Hepatocyte (in vitro differentiated cells): ENCODE results near the gene PTPRN2. TPM values are rescaled to one million over a fixed set of nuclear protein-coding genes. Genes with fewer than 3 reads are reported as not detected.

Source experiments
- DNase-seq: peaks from one replicate; pipeline ENCODE4 v3.0.0-alpha.2; 2016; ENCODE audit warnings: low spot score
- H2AFZ ChIP-seq: fragments of 200-600 bp; sonication (generic); 2 replicates; pipeline ENCODE4 v1.6.0; 2016; ENCODE audit warnings: antibody characterized with exemption, mild to moderate bottlenecking
- H3K27ac ChIP-seq: fragments of 200-600 bp; sonication (generic); 2 replicates; pipeline ENCODE4 v1.5.1; 2016; ENCODE audit warnings: mild to moderate bottlenecking
- H3K27me3 ChIP-seq: fragments of 200-600 bp; sonication (generic); 2 replicates; pipeline ENCODE4 v1.6.1; 2016
- H3K36me3 ChIP-seq: fragments of 200-600 bp; sonication (generic); replicated peaks from 2 replicates; pipeline ENCODE4 v1.5.1; 2016; ENCODE audit warnings: low read depth; ENCODE audit not compliant: insufficient read depth
- H3K4me1 ChIP-seq: fragments of 200-600 bp; sonication (generic); 2 replicates; pipeline ENCODE4 v1.5.1; 2016; ENCODE audit warnings: mild to moderate bottlenecking, moderate library complexity; ENCODE audit not compliant: insufficient read depth
- H3K4me2 ChIP-seq: fragments of 200-600 bp; sonication (generic); 2 replicates; pipeline ENCODE4 v1.6.0; 2016
- H3K4me3 ChIP-seq: fragments of 200-600 bp; sonication (generic); 2 replicates; pipeline ENCODE4 v1.5.1; 2016; ENCODE audit warnings: mild to moderate bottlenecking
- H3K79me2 ChIP-seq: fragments of 200-600 bp; sonication (generic); 2 replicates; pipeline ENCODE4 v1.6.0; 2017; ENCODE audit warnings: mild to moderate bottlenecking
- H3K9me2 ChIP-seq: fragments of 200-600 bp; sonication (generic); replicated peaks from 2 replicates; pipeline ENCODE4 v1.6.0; 2017; ENCODE audit warnings: mild to moderate bottlenecking; ENCODE audit not compliant: insufficient read depth
- H3K9me3 ChIP-seq: fragments of 200-600 bp; sonication (generic); 2 replicates; pipeline ENCODE4 v1.5.1; 2016; ENCODE audit warnings: low read depth, mild to moderate bottlenecking
- H4K20me1 ChIP-seq: fragments of 200-600 bp; sonication (generic); 2 replicates; pipeline ENCODE4 v1.6.0; 2016; ENCODE audit warnings: mild to moderate bottlenecking; ENCODE audit not compliant: insufficient read depth, poor library complexity, severe bottlenecking
- EZH2 ChIP-seq: fragments of 200-600 bp; sonication (generic); IDR thresholded peaks from 2 replicates; pipeline ENCODE4 v1.6.1; 2016; ENCODE audit warnings: antibody characterized with exemption, mild to moderate bottlenecking, borderline replicate concordance
- EZH2phosphoT487 ChIP-seq: fragments of 200-600 bp; sonication (generic); IDR thresholded peaks from one replicate; pipeline ENCODE4 v1.6.1; 2018; ENCODE audit warnings: antibody characterized with exemption, mild to moderate bottlenecking, low read depth, moderate library complexity; ENCODE audit not compliant: unreplicated experiment, severe bottlenecking
- WGBS: methylation state at CpG from one replicate; pipeline ENCODE4 v1.1.6; 2016; ENCODE audit warnings: low lambda C conversion rate; ENCODE audit errors: missing lambda C conversion rate; 5-methylcytosine and 5-hydroxymethylcytosine counted together
- polyA plus RNA-seq: library from polyadenylated mRNA; unstranded; fragments of >200 nt; fragmentation: Nextera tagmentation; extraction: Ambion mirVana; gene quantifications from 2 replicates; pipeline ENCODE4 v1.2.1, GENCODE V29; 2016
- total RNA-seq: library from RNA; depleted of rRNA; stranded (reverse); fragments of >200 nt; gene quantifications from 2 replicates; pipeline ENCODE4 v1.2.3, GENCODE V29; 2014
- TF ChIP-seq, protein P1 (sequence below): fragments of 200-600 bp; sonication (generic); IDR thresholded peaks from 2 replicates; pipeline ENCODE4 v1.5.1; 2016; ENCODE audit warnings: antibody characterized with exemption, mild to moderate bottlenecking; ENCODE audit not compliant: poor library complexity

PTPRN2 gene
- total and polyA plus RNA-seq, 2 experiments from 2014 or later: 2.1 to 3.3 TPM

DNA sequence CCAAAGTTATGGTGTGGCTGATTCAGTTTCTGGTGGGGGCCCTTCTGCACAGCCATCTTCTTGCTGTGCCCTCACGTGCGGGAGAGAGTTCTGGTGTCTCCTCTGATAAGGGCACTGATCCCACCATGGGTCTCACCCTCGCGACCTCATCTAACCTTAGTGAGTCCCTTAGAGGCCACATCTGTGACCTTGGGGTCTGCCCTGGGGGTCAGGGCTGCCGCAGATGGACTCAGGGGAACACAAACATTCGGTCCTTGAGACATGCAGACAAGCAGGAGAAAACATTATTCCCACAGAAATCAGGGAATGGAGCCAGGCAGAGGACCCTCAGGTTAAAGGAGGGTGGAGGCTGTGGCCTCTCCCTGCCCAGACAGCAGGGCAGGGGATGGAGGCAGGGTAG, 1072.9 kb downstream of the PTPRN2 start:
- no peaks in the 10 kb centered on the region for H3K9me3 ChIP-seq
- H3K36me3 ChIP-seq: no peaks in the 10 kb centered on the region
- no peak for TF ChIP-seq EZH2
- H3K9me2 ChIP-seq: no peaks in the 10 kb centered on the region
- 90% methylated on average over 6 of the region's 6 CpGs for WGBS
- no peaks in the 10 kb centered on the region for H4K20me1 ChIP-seq
- H3K4me2 ChIP-seq: no peak overlapping the region
- H3K4me3 ChIP-seq: no peak overlapping the region
- H3K27ac ChIP-seq: no peak overlapping the region
- H2AFZ ChIP-seq: no peak overlapping the region
- no peak for DNase-seq
- H3K79me2 ChIP-seq: no peaks in the 10 kb centered on the region
- H3K27me3 ChIP-seq: no peaks in the 10 kb centered on the region
- no peaks in the 10 kb centered on the region for H3K4me1 ChIP-seq

GRCh38 chr7:157514306-157514705, 1073.3 kb downstream of the PTPRN2 start:
- DNase-seq: no peak
- Histone ChIP-seq H3K27ac (no peak overlapping the region), H3K4me3 (no peak overlapping the region), H4K20me1 (no peaks in the 10 kb centered on the region), H3K9me3 (no peaks in the 10 kb centered on the region), H2AFZ (no peak overlapping the region), H3K9me2 (no peaks in the 10 kb centered on the region), H3K4me2 (no peak overlapping the region), H3K4me1 (no peaks in the 10 kb centered on the region), H3K36me3 (no peaks in the 10 kb centered on the region), H3K79me2 (no peaks in the 10 kb centered on the region), H3K27me3 (no peaks in the 10 kb centered on the region)
- TF ChIP-seq EZH2phosphoT487 (no peak), EZH2 (no peak)
- TF ChIP-seq, protein P1, sequence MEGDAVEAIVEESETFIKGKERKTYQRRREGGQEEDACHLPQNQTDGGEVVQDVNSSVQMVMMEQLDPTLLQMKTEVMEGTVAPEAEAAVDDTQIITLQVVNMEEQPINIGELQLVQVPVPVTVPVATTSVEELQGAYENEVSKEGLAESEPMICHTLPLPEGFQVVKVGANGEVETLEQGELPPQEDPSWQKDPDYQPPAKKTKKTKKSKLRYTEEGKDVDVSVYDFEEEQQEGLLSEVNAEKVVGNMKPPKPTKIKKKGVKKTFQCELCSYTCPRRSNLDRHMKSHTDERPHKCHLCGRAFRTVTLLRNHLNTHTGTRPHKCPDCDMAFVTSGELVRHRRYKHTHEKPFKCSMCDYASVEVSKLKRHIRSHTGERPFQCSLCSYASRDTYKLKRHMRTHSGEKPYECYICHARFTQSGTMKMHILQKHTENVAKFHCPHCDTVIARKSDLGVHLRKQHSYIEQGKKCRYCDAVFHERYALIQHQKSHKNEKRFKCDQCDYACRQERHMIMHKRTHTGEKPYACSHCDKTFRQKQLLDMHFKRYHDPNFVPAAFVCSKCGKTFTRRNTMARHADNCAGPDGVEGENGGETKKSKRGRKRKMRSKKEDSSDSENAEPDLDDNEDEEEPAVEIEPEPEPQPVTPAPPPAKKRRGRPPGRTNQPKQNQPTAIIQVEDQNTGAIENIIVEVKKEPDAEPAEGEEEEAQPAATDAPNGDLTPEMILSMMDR: no peak
- 83% methylated on average over 11 of the region's 11 CpGs for WGBS

GRCh38 chr7:157513682-157514081, 1073.9 kb downstream of the PTPRN2 start:
- Histone ChIP-seq H3K79me2 (no peaks in the 10 kb centered on the region), H3K36me3 (no peaks in the 10 kb centered on the region), H4K20me1 (no peaks in the 10 kb centered on the region), H3K4me1 (no peaks in the 10 kb centered on the region), H3K9me3 (no peaks in the 10 kb centered on the region), H3K27ac (no peak overlapping the region), H3K4me2 (no peak overlapping the region), H3K9me2 (no peaks in the 10 kb centered on the region), H3K27me3 (peaks cover under 1% of the 10 kb centered on the region), H3K4me3 (no peak overlapping the region), H2AFZ (no peak overlapping the region)
- WGBS: 95% methylated on average over 16 of the region's 16 CpGs
- DNase-seq: no peak
- TF ChIP-seq EZH2phosphoT487: no peak
- TF ChIP-seq, protein P1: no peak
- TF ChIP-seq EZH2: no peak

DNA sequence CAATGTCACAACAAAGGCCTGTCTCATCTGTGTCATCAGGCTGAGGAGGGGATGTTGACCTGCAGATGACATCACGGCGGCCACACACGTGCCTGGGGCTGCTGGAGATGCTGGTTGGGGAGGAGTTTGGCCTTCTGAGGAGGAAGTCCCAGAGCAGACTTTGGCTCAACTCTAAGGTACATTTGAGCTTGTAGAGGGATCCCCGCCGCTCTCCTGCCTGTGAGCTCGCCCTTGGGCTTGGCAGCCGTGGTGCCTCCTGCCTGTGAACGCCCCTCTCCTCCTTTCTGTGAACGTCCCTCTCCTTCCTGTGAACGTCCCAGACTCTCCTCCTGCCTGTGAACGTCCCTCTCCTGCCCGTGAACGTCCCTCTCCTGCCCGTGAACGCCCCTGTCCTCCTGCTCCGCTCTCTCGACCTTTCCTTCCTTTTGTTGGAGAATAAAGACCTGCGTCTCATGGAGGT, 1074.4 kb downstream of the PTPRN2 start:
- no peak for DNase-seq
- H3K9me2 ChIP-seq: no peaks in the 10 kb centered on the region
- whole genome bisulfite sequencing: 79% methylated on average over 18 of the region's 18 CpGs
- no peaks in the 10 kb centered on the region for H3K79me2 ChIP-seq
- no peak overlapping the region for H3K4me2 ChIP-seq
- H3K27me3 ChIP-seq: peaks cover 4% of the 10 kb centered on the region
- H3K27ac ChIP-seq: no peak overlapping the region
- H4K20me1 ChIP-seq: no peaks in the 10 kb centered on the region
- H3K4me3 ChIP-seq: no peak overlapping the region
- H3K36me3 ChIP-seq: no peaks in the 10 kb centered on the region
- no peak overlapping the region for H2AFZ ChIP-seq
- TF ChIP-seq EZH2phosphoT487 (no peak), EZH2 (no peak)
- TF ChIP-seq, protein P1: no peak
- H3K9me3 ChIP-seq: no peaks in the 10 kb centered on the region
- H3K4me1 ChIP-seq: no peaks in the 10 kb centered on the region
